ENCODE results near the gene TMEFF1.

TMEFF1 gene

DNA sequence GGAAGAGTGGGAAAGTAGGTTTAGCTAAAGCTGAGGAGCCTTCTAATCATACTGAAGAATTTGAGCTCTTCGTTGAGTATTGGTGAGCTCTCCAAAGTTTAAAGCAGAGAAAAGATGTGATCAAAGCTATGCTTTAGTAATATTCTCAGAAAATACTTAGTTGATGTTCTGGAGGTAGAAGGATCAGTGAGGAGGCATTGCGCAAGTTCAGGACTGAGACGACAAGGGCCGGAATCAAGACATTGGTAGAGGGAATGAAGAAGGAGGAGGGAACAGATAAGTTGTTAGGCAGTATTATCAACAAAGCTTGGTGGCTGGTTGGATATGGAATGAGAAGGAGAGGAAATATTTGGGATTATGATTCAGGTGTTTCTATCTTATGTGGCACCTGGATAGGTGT is 112.0 kb downstream of the TMEFF1 start:
- Histone ChIP-seq H3K36me3 (ENCODE audit: insufficient read depth, low read length) (no peaks in the 10 kb centered on the region), H3K9me2 (ENCODE audit: low read depth, low read length) (no peaks in the 10 kb centered on the region), H3K4me3 (ENCODE audit: low read depth, low read length, poor library complexity, severe bottlenecking) (no peak overlapping the region), H2AFZ (ENCODE audit: low read length) (no peak overlapping the region), H3K79me2 (ENCODE audit: insufficient read depth, low read length) (no peaks in the 10 kb centered on the region), H3K4me1 (ENCODE audit: insufficient read depth, low read length, severe bottlenecking) (peaks cover 9% of the 10 kb centered on the region), H3F3A (ENCODE audit: insufficient read depth, low read length) (no peaks in the 10 kb centered on the region), H3K4me2 (ENCODE audit: low read length) (no peak overlapping the region), H3K27me3 (ENCODE audit: insufficient read depth, low read length) (no peaks in the 10 kb centered on the region), H4K20me1 (ENCODE audit: insufficient read depth, low read length) (no peaks in the 10 kb centered on the region), H3K9ac (ENCODE audit: low read length) (no peak overlapping the region), H3K27ac (ENCODE audit: low read depth, low read length, poor library complexity, severe bottlenecking) (no peak overlapping the region), H3K9me3 (ENCODE audit: low read length) (no peaks in the 10 kb centered on the region)
- TF ChIP-seq, protein P1, sequence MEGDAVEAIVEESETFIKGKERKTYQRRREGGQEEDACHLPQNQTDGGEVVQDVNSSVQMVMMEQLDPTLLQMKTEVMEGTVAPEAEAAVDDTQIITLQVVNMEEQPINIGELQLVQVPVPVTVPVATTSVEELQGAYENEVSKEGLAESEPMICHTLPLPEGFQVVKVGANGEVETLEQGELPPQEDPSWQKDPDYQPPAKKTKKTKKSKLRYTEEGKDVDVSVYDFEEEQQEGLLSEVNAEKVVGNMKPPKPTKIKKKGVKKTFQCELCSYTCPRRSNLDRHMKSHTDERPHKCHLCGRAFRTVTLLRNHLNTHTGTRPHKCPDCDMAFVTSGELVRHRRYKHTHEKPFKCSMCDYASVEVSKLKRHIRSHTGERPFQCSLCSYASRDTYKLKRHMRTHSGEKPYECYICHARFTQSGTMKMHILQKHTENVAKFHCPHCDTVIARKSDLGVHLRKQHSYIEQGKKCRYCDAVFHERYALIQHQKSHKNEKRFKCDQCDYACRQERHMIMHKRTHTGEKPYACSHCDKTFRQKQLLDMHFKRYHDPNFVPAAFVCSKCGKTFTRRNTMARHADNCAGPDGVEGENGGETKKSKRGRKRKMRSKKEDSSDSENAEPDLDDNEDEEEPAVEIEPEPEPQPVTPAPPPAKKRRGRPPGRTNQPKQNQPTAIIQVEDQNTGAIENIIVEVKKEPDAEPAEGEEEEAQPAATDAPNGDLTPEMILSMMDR (IDR thresholded peaks at IDR 0.05; ENCODE audit: low read length), result no peak
- no peak for TF ChIP-seq EZH2 (IDR thresholded peaks at IDR 0.05; ENCODE audit: borderline replicate concordance, low read length)

DNA sequence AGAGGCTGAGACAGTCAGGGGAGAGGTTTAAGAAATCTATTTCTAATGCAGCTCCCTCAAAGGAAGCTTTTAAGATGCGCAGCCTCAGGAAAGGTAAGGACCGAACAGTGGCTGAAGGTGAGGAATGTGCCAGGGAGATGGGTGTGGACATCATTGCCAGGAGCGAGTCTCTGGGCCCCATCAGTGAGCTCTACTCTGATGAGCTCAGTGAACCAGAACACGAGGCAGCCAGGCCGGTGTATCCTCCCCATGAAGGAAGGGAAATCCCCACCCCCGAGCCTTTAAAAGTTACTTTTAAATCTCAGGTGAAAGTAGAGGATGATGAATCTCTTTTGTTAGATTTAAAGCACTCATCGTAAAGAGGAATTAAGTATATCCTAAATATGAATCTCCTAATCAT is 113.1 kb downstream of the TMEFF1 start:
- TF ChIP-seq EZH2 (IDR thresholded peaks at IDR 0.05; ENCODE audit: borderline replicate concordance, low read length), result no peak
- TF ChIP-seq, protein P1 (IDR thresholded peaks at IDR 0.05; ENCODE audit: low read length), result no peak
- Histone ChIP-seq H3K9me2 (ENCODE audit: low read depth, low read length) (no peaks in the 10 kb centered on the region), H3K27ac (ENCODE audit: low read depth, low read length, poor library complexity, severe bottlenecking) (no peak overlapping the region), H4K20me1 (ENCODE audit: insufficient read depth, low read length) (no peaks in the 10 kb centered on the region), H2AFZ (ENCODE audit: low read length) (no peak overlapping the region), H3K27me3 (ENCODE audit: insufficient read depth, low read length) (no peaks in the 10 kb centered on the region), H3K4me3 (ENCODE audit: low read depth, low read length, poor library complexity, severe bottlenecking) (no peak overlapping the region), H3K4me1 (ENCODE audit: insufficient read depth, low read length, severe bottlenecking) (peaks cover 9% of the 10 kb centered on the region), H3K9ac (ENCODE audit: low read length) (no peak overlapping the region), H3K36me3 (ENCODE audit: insufficient read depth, low read length) (no peaks in the 10 kb centered on the region), H3K4me2 (ENCODE audit: low read length) (no peak overlapping the region), H3F3A (ENCODE audit: insufficient read depth, low read length) (no peaks in the 10 kb centered on the region), H3K79me2 (ENCODE audit: insufficient read depth, low read length) (no peaks in the 10 kb centered on the region), H3K9me3 (ENCODE audit: low read length) (no peaks in the 10 kb centered on the region)

DNA sequence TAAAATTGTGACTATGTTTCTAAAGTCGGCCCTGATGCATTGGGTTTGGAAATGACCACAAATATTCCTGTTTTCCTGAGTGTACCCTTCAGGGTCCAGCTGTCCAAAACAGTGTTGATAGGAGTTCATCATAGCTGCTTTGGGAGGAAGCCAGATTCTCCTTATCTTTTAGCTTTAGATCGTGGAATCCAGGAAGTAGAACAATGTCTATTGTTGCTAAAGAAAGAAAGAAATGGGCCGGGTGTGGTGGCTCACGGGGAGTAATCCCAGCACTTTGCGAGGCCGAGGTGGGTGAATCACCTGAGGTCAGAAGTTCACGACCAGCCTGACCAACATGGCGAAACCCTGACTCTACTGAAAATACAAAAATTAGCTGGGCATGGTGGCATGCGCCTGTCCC is 114.4 kb downstream of the TMEFF1 start:
- no peaks in the 10 kb centered on the region for H3K9me3 ChIP-seq (ENCODE audit: low read length)
- H3F3A ChIP-seq (ENCODE audit: insufficient read depth, low read length), result no peaks in the 10 kb centered on the region
- no peaks in the 10 kb centered on the region for H4K20me1 ChIP-seq (ENCODE audit: insufficient read depth, low read length)
- no peak overlapping the region for H3K9ac ChIP-seq (ENCODE audit: low read length)
- H3K27me3 ChIP-seq (ENCODE audit: insufficient read depth, low read length), result no peaks in the 10 kb centered on the region
- H3K4me3 ChIP-seq (ENCODE audit: low read depth, low read length, poor library complexity, severe bottlenecking), result no peak overlapping the region
- H3K36me3 ChIP-seq (ENCODE audit: insufficient read depth, low read length), result no peaks in the 10 kb centered on the region
- no peaks in the 10 kb centered on the region for H3K9me2 ChIP-seq (ENCODE audit: low read depth, low read length)
- TF ChIP-seq, protein P1 (IDR thresholded peaks at IDR 0.05; ENCODE audit: low read length), result no peak
- no peak for TF ChIP-seq EZH2 (IDR thresholded peaks at IDR 0.05; ENCODE audit: borderline replicate concordance, low read length)
- no peaks in the 10 kb centered on the region for H3K79me2 ChIP-seq (ENCODE audit: insufficient read depth, low read length)
- peaks cover 9% of the 10 kb centered on the region for H3K4me1 ChIP-seq (ENCODE audit: insufficient read depth, low read length, severe bottlenecking)
- H3K4me2 ChIP-seq (ENCODE audit: low read length), result no peak overlapping the region
- no peak overlapping the region for H3K27ac ChIP-seq (ENCODE audit: low read depth, low read length, poor library complexity, severe bottlenecking)
- H2AFZ ChIP-seq (ENCODE audit: low read length), result no peak overlapping the region

Measured in OCI-LY1 (cell line).